CD4-positive, CD25-positive, alpha-beta regulatory T cell (primary cell): ENCODE results near the gene CITED4. TPM values are rescaled to one million over a fixed set of nuclear protein-coding genes. Genes with fewer than 3 reads are reported as not detected.
"Not testable (repeated sequence)": the region's sequence is repeated elsewhere in the genome, so short reads cannot be mapped to it uniquely, and the experiment has no call there.

Source experiments
- ATAC-seq, 2 donors: fragments of 150-1000 bp; cut with Tn5 transposase; one replicate each; pipeline ENCODE4 v1.10.0; 2021; ENCODE audit warnings: low read depth in 2 of 2, moderate number of reproducible peaks in 2 of 2, moderate library complexity in 1 of 2
- DNase-seq, 3 donors: peaks; one replicate each; pipeline versions ENCODE4 v3.0.0 to v3.0.0-alpha.2; 2012 to 2022; ENCODE audit warnings: mixed read lengths in 1 of 3
- H3K27ac ChIP-seq: one replicate; pipeline ENCODE4 v1.7.0; 2013; ENCODE audit warnings: mild to moderate bottlenecking, low read length; ENCODE audit not compliant: insufficient read depth, poor library complexity, severe bottlenecking
- H3K27me3 ChIP-seq: one replicate; pipeline ENCODE4 v1.7.0; 2013; ENCODE audit warnings: low read length; ENCODE audit not compliant: control insufficient read depth, insufficient read depth
- H3K36me3 ChIP-seq: one replicate; pipeline ENCODE4 v1.7.0; 2013; ENCODE audit warnings: mild to moderate bottlenecking, low read length, moderate library complexity; ENCODE audit not compliant: control insufficient read depth, insufficient read depth
- H3K4me1 ChIP-seq: 2 replicates; pipeline ENCODE4 v1.7.0; 2013; ENCODE audit warnings: mild to moderate bottlenecking, low read length; ENCODE audit not compliant: insufficient read depth, control insufficient read depth, poor library complexity, severe bottlenecking
- H3K4me3 ChIP-seq: one replicate; pipeline ENCODE4 v1.7.0; 2013; ENCODE audit warnings: low read depth, mild to moderate bottlenecking, low read length, moderate library complexity
- H3K9me3 ChIP-seq, 2 experiments: 1 replicate in 1 of 2; 2 replicates in 1 of 2; pipeline ENCODE4 v1.7.0; 2013; ENCODE audit warnings: low read length in 2 of 2, mild to moderate bottlenecking in 1 of 2, moderate library complexity in 1 of 2; ENCODE audit not compliant: control insufficient read depth in 2 of 2
- H3K27ac Mint-ChIP-seq, 3 donors: one replicate each; pipeline ENCODE4 v1.8.0; 2020 to 2022; ENCODE audit warnings: mild to moderate bottlenecking in 3 of 3, mixed read lengths in 3 of 3, moderate library complexity in 2 of 3
- H3K27me3 Mint-ChIP-seq: one replicate; pipeline ENCODE4 v1.8.0; 2022; ENCODE audit warnings: mild to moderate bottlenecking, mixed read lengths
- H3K36me3 Mint-ChIP-seq: one replicate; pipeline ENCODE4 v1.8.0; 2020; ENCODE audit warnings: mixed read lengths
- H3K4me1 Mint-ChIP-seq, 4 donors: one replicate each; pipeline ENCODE4 v1.8.0; 2020 to 2022; ENCODE audit warnings: mixed read lengths in 4 of 4, mild to moderate bottlenecking in 1 of 4
- H3K4me3 Mint-ChIP-seq, 4 donors: one replicate each; pipeline ENCODE4 v1.8.0; 2020 to 2022; ENCODE audit warnings: mild to moderate bottlenecking in 4 of 4, mixed read lengths in 4 of 4, moderate library complexity in 3 of 4
- H3K9me3 Mint-ChIP-seq, 7 donors: one replicate each; pipeline ENCODE4 v1.8.0; 2020 to 2022; ENCODE audit warnings: mixed read lengths in 7 of 7, mild to moderate bottlenecking in 3 of 7, moderate library complexity in 2 of 7
- polyA plus RNA-seq, 4 donors: library from polyadenylated mRNA; unstranded; fragments of 300-500 nt; fragmentation: Illumina TruSeq; gene quantifications; one replicate each; pipeline ENCODE4 v1.2.3, GENCODE V29; 2021
- total RNA-seq: library from RNA; stranded (reverse); gene quantifications from one replicate; pipeline ENCODE4 v1.2.3, GENCODE V29; 2022

The CITED4 gene
- total and polyA plus RNA-seq, 5 donors from 2014 or later: 7.0 to 15.8 (median 13.5) TPM

GRCh38 chr1:40894858-40895257, 32.7 kb upstream of the CITED4 start:
- not testable (repeated sequence) for H3K27me3 ChIP-seq, H3K27ac ChIP-seq, H3K27ac Mint-ChIP-seq, DNase-seq, H3K4me1 Mint-ChIP-seq, ATAC-seq, H3K4me3 Mint-ChIP-seq, H3K4me1 ChIP-seq, H3K36me3 ChIP-seq, H3K27me3 Mint-ChIP-seq, H3K36me3 Mint-ChIP-seq, H3K4me3 ChIP-seq
- H3K9me3 ChIP-seq: peaks cover 15 to 23% of the 10 kb centered on the region in 2 experiments
- H3K9me3 Mint-ChIP-seq: peaks cover 0 to 27% (median 9%) of the 10 kb centered on the region in 7 donors

- Mint-ChIP-seq H3K4me3 (no peak overlapping the region), H3K27ac (no peak overlapping the region), H3K4me1 (no peaks in the 10 kb centered on the region), H3K36me3 (no peaks in the 10 kb centered on the region), H3K27me3 (no peaks in the 10 kb centered on the region), H3K9me3 (peaks cover 0 to 27% (median 9%) of the 10 kb centered on the region in 7 donors)
- Histone ChIP-seq H3K36me3 (no peaks in the 10 kb centered on the region), H3K27ac (no peak overlapping the region), H3K4me3 (no peak overlapping the region), H3K9me3 (peaks cover 15 to 23% of the 10 kb centered on the region in 2 experiments), H3K4me1 (no peaks in the 10 kb centered on the region), H3K27me3 (no peaks in the 10 kb centered on the region)
- DNase-seq (no peak), ATAC-seq (no peak)
These were observed 32.3 kb upstream of the CITED4 start for GRCh38 chr1:40894455-40894854.

DNA sequence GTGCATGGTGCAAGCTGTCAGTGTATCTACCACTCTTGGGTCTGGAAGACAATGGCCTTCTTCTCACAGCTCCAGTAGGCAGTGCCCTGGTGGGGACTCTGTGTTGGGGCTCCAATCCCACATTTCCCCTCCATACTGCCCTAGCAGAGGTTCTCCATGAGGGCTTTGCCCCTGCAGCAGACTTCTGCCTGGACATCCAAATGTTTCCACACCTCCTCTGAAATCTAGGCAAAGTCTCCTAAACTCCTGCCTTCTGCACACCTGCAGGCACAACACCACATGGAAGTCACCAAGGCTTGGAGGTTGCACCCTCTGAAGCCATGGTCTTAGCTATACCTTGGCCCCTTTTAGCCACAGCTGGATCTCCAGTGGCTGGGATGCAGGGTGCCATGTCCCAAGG, 31.8 kb upstream of the CITED4 start:
- DNase-seq (no peak), ATAC-seq (no peak)
- H3K9me3 ChIP-seq: peaks cover 15 to 23% of the 10 kb centered on the region in 2 experiments
- H3K27ac Mint-ChIP-seq: no peak overlapping the region
- peaks cover 0 to 27% (median 9%) of the 10 kb centered on the region in 7 donors for H3K9me3 Mint-ChIP-seq
- no peak overlapping the region for H3K27ac ChIP-seq
- no peak overlapping the region for H3K4me3 Mint-ChIP-seq
- H3K27me3 Mint-ChIP-seq: peaks cover 3% of the 10 kb centered on the region
- no peaks in the 10 kb centered on the region for H3K4me1 ChIP-seq
- H3K4me1 Mint-ChIP-seq: no peaks in the 10 kb centered on the region
- H3K36me3 Mint-ChIP-seq: no peaks in the 10 kb centered on the region
- no peaks in the 10 kb centered on the region for H3K27me3 ChIP-seq
- no peaks in the 10 kb centered on the region for H3K36me3 ChIP-seq
- no peak overlapping the region for H3K4me3 ChIP-seq

GRCh38 chr1:40892354-40892753, 30.2 kb upstream of the CITED4 start:
- peaks cover 15 to 23% of the 10 kb centered on the region in 2 experiments for H3K9me3 ChIP-seq
- peaks cover 14% of the 10 kb centered on the region for H3K27me3 Mint-ChIP-seq
- H3K4me1 Mint-ChIP-seq: no peaks in the 10 kb centered on the region
- no peak overlapping the region for H3K4me3 ChIP-seq
- no peaks in the 10 kb centered on the region for H3K36me3 Mint-ChIP-seq
- H3K4me3 Mint-ChIP-seq: no peak overlapping the region
- DNase-seq (no peak), ATAC-seq (no peak)
- H3K27me3 ChIP-seq: peaks cover 5% of the 10 kb centered on the region
- H3K4me1 ChIP-seq: no peaks in the 10 kb centered on the region
- H3K9me3 Mint-ChIP-seq: peaks cover 0 to 27% (median 11%) of the 10 kb centered on the region in 7 donors
- H3K27ac Mint-ChIP-seq: no peak overlapping the region
- H3K27ac ChIP-seq: no peak overlapping the region
- H3K36me3 ChIP-seq: no peaks in the 10 kb centered on the region

DNA sequence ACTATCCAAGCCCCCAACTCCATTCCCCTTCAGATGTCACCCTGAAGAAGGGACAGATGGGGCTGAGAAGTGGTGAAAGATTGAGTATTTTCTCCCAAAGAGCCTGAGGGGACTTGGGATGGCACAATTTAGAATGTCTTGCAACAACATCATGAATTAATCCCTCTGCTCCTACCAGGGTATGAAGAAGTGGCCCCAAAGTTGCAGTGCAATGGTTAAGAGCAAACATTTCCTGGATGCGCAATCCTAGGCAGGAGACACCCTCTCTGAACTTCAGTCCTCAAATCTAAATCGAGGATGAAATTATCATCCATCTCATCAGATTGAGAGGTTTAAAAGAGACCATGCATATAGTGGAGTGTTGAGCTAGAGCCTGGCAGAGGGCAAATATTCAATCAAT, 28.6 kb upstream of the CITED4 start:
- H3K27me3 Mint-ChIP-seq: peaks cover 28% of the 10 kb centered on the region
- DNase-seq (no peak), ATAC-seq (no peak)
- H3K9me3 Mint-ChIP-seq: peaks cover 0 to 27% (median 11%) of the 10 kb centered on the region in 7 donors
- H3K36me3 Mint-ChIP-seq: no peaks in the 10 kb centered on the region
- no peaks in the 10 kb centered on the region for H3K4me1 Mint-ChIP-seq
- peaks cover 5% of the 10 kb centered on the region for H3K27me3 ChIP-seq
- H3K4me3 Mint-ChIP-seq: no peak overlapping the region
- no peaks in the 10 kb centered on the region for H3K4me1 ChIP-seq
- H3K36me3 ChIP-seq: no peaks in the 10 kb centered on the region
- H3K4me3 ChIP-seq: no peak overlapping the region
- no peak overlapping the region for H3K27ac Mint-ChIP-seq
- H3K27ac ChIP-seq: no peak overlapping the region
- peaks cover 15 to 23% of the 10 kb centered on the region in 2 experiments for H3K9me3 ChIP-seq

- H3K4me3 Mint-ChIP-seq: no peak overlapping the region
- no peak for DNase-seq
These were observed 25.5 kb upstream of the CITED4 start for GRCh38 chr1:40887652-40888051.

DNA sequence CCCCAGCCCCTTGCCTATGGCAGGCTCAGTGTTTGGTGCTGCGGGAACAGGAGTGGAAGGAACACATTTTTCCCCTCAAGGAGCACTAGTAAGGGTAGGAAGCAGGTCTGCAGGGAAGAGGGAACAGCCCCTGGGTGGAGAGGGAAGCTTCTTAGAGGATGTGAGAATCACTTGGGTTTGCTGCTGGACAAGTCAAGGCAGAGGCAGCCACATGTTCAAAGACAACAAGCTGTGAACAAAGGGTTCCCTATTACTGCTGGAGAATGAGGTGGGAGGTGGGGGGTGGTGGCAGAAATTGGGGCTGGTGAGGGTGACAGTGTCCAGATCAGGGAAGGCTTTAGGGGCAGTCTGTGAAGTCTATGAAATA, 24.8 kb upstream of the CITED4 start:
- H3K4me3 Mint-ChIP-seq: no peak overlapping the region
- Histone ChIP-seq H3K27me3 (peaks cover 8% of the 10 kb centered on the region), H3K4me3 (no peak overlapping the region), H3K9me3 (no peaks in the 10 kb centered on the region), H3K4me1 (peaks cover 5% of the 10 kb centered on the region), H3K36me3 (no peaks in the 10 kb centered on the region), H3K27ac (no peak overlapping the region)
- peaks cover 0 to 6% (median 0%) of the 10 kb centered on the region in 7 donors for H3K9me3 Mint-ChIP-seq
- H3K4me1 Mint-ChIP-seq: peaks cover 0 to 7% (median 2%) of the 10 kb centered on the region in 4 donors
- H3K27me3 Mint-ChIP-seq: peaks cover 57% of the 10 kb centered on the region
- H3K36me3 Mint-ChIP-seq: no peaks in the 10 kb centered on the region
- DNase-seq (no peak), ATAC-seq (no peak)
- no peak overlapping the region for H3K27ac Mint-ChIP-seq

More at GRCh38 chr1:40887652-40888051, 25.5 kb upstream of the CITED4 start:
- Histone ChIP-seq H3K27ac (no peak overlapping the region), H3K36me3 (no peaks in the 10 kb centered on the region), H3K4me1 (peaks cover 5% of the 10 kb centered on the region), H3K4me3 (no peak overlapping the region), H3K27me3 (peaks cover 8% of the 10 kb centered on the region), H3K9me3 (no peaks in the 10 kb centered on the region)
- ATAC-seq: no peak
- Mint-ChIP-seq H3K27me3 (peaks cover 51% of the 10 kb centered on the region), H3K9me3 (peaks cover 0 to 6% (median 0%) of the 10 kb centered on the region in 7 donors), H3K36me3 (no peaks in the 10 kb centered on the region), H3K27ac (no peak overlapping the region), H3K4me1 (peaks cover 0 to 7% (median 2%) of the 10 kb centered on the region in 4 donors)

DNA sequence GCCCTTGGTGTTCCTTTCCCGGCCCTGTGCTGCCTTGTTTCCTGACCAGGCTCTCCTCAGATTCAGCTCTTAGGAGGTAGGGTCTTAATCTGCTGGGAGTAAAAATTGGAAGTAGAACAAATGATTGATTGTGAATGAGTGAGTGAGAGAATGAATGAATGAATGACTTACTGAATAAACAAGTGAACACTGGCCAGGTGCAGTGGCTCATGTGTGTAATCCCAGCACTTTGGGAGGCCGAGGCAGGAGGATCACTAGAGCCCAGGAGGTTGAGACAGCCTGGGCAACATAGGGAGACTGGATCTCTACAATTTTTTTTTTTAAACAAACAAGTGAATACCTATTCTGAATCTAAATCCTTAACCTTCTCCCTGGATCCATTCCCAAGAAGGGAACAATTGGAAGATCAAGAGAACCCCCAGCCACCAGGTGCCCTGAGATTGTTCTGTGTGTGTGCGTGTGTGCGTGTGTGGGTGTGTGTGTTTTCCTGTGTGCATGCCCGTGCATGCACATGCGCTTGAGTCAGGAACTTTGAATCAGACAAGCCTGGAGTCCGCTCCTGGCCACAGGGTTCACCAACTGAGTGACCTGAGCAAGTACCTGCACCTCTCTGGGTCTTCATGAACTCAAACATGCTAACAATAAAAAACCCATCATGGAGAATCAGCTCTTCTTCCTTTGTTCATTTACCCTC, 24.3 kb upstream of the CITED4 start:
- Histone ChIP-seq H3K4me3 (no peak overlapping the region), H3K27ac (no peak overlapping the region), H3K4me1 (peaks cover 5% of the 10 kb centered on the region), H3K9me3 (no peaks in the 10 kb centered on the region), H3K36me3 (no peaks in the 10 kb centered on the region), H3K27me3 (peaks cover 8% of the 10 kb centered on the region)
- ATAC-seq (no peak), DNase-seq (no peak)
- H3K4me1 Mint-ChIP-seq: peaks cover 0 to 7% (median 2%) of the 10 kb centered on the region in 4 donors
- H3K36me3 Mint-ChIP-seq: no peaks in the 10 kb centered on the region
- peaks cover 57% of the 10 kb centered on the region for H3K27me3 Mint-ChIP-seq
- H3K27ac Mint-ChIP-seq: no peak overlapping the region
- H3K9me3 Mint-ChIP-seq: peaks cover 0 to 6% (median 0%) of the 10 kb centered on the region in 7 donors
- no peak overlapping the region for H3K4me3 Mint-ChIP-seq
